ENCODE measurements around the gene BMPR1B.
"Not testable (repeated sequence)": the region's sequence is repeated elsewhere in the genome, so short reads cannot be mapped to it uniquely, and the experiment has no call there.

BMPR1B gene

DNA sequence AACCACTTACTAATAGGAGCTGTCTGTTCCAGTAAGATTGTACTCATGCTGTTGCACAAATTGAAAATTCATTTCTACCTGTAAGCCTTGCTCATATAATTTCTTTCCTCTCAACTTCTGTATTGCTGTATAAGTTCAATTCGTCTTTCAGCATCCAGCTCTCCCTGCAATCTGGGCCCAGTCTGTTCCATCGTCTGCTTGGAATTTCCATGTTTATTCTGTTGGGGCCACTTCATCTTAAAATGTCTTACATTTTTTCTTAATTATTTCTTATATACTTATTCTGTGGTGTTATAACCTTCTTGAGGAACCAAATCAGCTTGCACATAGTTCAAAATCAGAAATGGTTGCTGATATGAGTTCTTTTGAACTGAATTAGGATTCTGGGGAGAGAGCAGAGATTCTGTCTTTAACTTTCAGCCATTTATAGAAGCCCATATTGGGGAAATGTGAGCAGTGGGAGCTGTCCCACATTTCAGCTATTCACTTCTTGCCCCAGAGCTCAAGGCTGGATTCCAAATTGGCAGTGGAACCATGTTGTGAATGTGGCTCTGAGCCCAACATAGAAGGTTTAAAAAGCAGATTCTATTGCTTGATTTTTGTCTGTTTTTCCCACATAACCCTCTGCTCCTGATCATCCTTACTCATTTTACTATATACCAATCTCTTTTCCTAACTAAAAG, 291.9 kb downstream of the BMPR1B start:
- DNase-seq = no peak

GRCh38 chr4:95050980-95051701, 293.4 kb downstream of the BMPR1B start:
- no peak for DNase-seq

DNA sequence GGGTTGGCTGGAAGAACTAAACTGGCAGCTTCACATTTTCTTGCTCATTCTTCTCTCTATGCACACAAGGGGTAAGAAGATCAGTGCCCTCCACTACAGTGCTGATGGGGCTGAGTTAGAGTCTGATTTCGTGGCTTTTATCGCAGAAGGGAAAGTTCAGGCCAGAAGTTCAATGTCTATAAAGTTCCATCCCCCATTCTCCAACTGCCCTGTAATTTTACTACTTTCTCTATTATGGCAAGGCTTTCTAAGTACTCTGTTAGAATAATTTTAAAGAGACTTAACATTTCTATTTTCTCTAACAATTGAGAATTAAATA, 293.9 kb downstream of the BMPR1B start:
- no peak for DNase-seq

DNA sequence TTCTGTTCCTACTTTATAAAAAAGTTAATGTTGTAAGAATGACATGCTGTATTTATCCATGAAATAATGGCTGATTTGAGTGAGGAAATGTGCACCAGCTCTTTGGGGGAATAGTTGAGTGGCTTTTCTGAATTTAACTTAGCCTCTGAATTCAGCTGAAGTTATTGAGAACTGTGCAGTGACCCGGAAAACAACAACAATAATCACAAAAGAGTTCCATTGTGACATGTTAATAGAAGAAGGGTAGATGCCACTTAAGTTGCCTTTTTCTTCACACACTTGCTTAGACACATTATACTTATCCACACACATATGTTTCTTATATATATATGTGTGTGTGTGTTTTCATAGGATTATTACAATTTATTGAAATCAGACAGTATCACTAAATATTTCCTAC, 301.2 kb downstream of the BMPR1B start:
- no peak for DNase-seq

GRCh38 chr4:95059663-95060062, 301.9 kb downstream of the BMPR1B start:
- no peak for DNase-seq

- no peak for DNase-seq
These were observed 303.5 kb downstream of the BMPR1B start for GRCh38 chr4:95061220-95061619.

DNA sequence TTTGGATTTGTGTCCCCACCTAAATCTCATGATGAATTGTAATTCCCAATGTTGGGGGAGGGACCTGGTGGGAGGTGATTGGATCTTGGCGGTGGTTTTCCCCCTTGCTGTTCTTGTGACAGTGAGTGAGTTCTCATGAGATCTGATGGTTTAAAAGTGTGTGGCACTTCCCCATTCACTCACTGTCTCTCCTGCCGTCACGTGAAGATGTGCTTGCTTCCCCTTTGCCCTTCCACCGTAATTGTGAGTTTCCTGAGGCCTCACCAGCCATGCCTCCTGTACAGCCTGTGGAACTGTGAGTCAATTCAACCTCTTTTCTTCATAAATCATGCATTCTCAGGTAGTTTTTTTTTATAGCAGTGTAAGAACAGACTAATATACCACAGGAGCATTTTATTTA, 304.0 kb downstream of the BMPR1B start:
- not testable (repeated sequence) for DNase-seq

GRCh38 chr4:95066050-95066449, 308.3 kb downstream of the BMPR1B start:
- no peak for DNase-seq

DNA sequence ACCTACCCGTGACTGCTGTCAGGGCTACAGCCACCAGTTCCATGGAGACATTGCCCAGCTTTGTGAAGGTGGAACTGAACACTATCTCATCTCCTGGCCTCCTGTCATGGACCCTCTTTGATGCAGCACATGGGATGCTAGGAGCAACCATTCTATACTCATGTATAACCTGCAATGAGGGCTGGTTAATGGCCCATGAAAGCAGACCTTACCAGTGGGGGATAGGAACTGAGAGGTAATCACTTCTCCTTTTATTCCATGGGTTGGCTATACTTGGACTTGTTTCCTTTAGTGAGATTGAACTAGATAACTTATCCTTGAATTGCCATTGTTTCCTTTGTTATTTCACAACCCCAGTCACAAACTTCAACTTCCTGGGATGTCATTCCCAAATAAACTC, 310.6 kb downstream of the BMPR1B start:
- no peak for DNase-seq

GRCh38 chr4:95068818-95069478, 311.2 kb downstream of the BMPR1B start:
- DNase-seq = no peak

DNA sequence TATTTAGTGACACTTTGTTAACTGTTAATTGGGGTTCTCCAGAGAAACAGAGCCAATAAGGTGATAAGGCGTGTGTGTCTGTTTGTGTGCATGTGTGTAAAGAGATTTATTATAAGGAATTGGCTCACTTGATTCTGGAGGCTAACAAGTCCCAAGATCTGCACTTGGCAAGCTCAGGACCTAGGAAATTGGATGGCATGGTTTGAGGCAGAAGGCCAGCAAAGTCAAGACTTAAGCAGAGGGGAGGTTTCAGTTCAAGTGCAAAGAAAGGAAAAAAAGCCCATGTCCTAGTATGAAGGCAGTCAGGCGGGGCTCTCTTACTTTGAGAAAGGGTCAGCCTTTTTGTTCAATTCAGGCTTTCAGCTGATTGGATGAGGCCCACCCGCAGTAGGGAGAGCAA, 314.1 kb downstream of the BMPR1B start:
- DNase-seq = no peak

GRCh38 chr4:95073646-95074045, 315.9 kb downstream of the BMPR1B start:
- no peak for DNase-seq

- DNase-seq = no peak
These were observed 320.1 kb downstream of the BMPR1B start for GRCh38 chr4:95077864-95078263.

DNA sequence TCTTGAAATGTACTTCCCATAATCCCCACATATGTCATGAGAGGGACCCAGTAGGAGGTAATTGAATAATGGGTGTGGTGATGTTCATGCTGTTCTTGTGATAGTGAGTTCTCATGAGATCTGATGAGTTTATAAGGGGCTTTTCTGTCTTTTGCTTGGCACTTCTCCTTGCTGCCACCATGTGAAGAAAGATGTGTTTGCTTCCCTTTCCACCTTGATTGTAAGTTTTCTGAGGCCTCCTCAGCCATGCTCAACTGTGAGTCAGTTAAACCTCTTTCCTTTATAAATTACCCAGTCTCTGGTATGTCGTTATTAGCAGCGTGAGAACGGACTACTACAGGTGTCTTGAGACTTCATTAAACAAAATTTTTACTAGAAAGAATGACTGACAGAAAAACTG, 323.2 kb downstream of the BMPR1B start:
- DNase-seq = no peak

- no peak for DNase-seq
These were observed 326.8 kb downstream of the BMPR1B start for GRCh38 chr4:95084584-95084983.

DNA sequence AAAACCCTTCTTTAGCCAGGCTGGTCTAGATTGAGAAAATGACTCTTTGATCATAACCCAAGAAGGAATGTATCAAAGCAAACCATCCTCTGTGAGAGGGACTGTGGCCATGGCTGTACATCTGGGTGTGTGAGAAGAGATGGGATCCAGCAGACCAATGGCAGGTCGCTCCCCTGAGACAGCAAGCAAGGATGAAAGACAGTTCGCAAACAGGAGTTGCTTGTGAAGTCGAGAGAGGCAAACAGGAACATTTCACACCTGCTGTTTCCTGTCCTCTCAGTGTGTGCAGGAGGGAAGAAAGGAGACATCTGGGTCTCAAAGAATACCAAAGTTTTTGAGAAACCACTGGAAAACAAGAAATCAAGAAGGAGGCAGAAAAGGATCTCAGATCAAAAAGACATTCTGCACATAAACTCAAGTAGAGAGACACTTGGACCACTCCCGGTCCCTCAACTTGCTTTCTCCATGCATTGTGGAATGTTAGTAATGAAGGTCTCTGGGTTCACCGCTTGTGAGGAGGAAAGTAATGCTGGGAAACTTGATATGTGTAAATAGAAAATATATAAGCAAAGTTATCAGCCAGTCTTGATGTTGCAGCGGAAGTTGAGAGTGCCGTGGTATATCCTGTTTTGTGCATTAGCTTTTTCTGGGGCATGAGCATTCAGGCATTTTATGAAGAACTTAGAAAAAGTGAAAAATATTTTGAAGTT, 327.5 kb downstream of the BMPR1B start:
- DNase-seq = no peak

DNA sequence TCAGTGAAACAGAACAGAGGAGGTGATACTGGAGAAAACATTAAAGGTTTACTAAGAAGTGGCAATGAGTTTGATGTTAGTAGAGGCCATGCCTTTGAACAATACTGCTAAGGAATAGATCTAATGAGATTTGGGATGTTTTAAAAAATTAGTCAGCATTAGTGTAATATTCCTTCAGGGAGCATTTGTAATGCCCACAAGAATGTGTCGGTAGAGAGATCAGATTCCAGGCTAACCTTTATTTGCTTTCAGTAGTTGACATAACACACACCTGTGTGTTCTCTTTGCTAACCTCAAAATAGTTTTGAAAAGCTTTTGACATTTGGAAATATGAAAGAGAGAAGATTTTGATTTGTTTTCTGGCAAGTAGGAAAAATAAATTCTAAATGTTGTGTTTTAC, 328.8 kb downstream of the BMPR1B start:
- DNase-seq = no peak

- DNase-seq = no peak
These were observed 330.1 kb downstream of the BMPR1B start for GRCh38 chr4:95087657-95088455.

DNA sequence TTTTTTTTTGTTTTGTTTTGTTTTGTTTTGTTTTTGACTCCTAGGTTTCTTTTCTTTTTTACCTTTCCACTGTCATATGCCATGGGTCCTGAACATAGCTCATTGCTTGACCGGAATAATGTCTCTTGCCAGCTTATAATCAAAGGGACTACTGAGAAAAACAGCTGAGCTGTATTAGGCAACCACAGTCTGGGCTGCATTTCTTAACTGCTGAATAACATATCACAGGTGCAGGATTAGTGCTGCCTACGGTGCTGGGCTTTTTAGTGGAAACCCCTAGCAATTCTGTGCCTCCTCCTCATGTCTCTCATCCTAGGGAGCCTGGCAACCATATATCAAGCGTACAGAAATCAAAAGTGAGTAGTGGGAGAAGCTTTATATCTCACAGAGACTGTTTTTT, 333.5 kb downstream of the BMPR1B start:
- no peak for DNase-seq

GRCh38 chr4:95092766-95093165, 335.0 kb downstream of the BMPR1B start:
- DNase-seq = no peak

DNA sequence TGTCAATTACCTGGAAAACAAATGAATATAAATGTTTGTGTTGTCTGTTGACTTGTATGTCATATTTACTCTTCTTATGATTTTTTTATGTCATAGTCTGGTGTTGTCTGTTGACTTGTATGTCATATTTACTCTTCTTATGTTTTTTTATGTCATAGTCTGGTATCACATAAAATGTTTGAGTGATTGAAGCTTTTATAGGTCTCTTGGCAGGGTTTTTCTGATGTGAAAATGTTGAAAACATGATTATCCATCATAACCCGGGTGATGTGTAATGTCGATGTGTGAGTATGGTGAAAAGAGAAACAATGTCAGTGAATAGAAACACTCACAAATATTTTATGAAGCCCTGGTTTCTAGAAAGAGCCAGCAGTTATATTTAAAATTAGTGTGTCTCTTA, 335.7 kb downstream of the BMPR1B start:
- no peak for DNase-seq
